Panc1 (cell line): Measurements from ENCODE around the gene YDJC. TPM values are rescaled to one million over a fixed set of nuclear protein-coding genes. Genes with fewer than 3 reads are reported as not detected.

Experiments used
- ATAC-seq: fragments of 200-7000 bp; cut with Tn5 transposase; 2 replicates; pipeline ENCODE4 v1.9.1; 2020; ENCODE audit warnings: mild to moderate bottlenecking, moderate library complexity
- BruUV-seq: library from RNA; stranded (reverse); fragments of 400-500 nt; replicated peaks from 2 replicates; lab custom pipeline; 2021; lab: Mats Ljungman, UMichigan
- CTCF ChIA-PET: fragments of 300-600 bp; sonication (Branson Sonifier 250); formaldehyde crosslinking; loops from one replicate; lab custom pipeline; 2022; ENCODE audit warnings: antibody characterized with exemption; lab: Charles Lee
- POLR2A ChIA-PET: fragments of 300-600 bp; sonication (Branson Sonifier 250); formaldehyde crosslinking; loops from one replicate; lab custom pipeline; 2022; ENCODE audit warnings: antibody characterized with exemption; lab: Charles Lee
- DNase-seq: peaks from one replicate; pipeline ENCODE4 v3.0.0-alpha.2; 2010; ENCODE audit warnings: low read depth, low spot score
- H3K27ac ChIP-seq: 2 replicates; pipeline ENCODE4 v1.5.1; 2011; ENCODE audit warnings: mild to moderate bottlenecking, low read length, inconsistent platforms
- H3K27me3 ChIP-seq: fragments of 200-500 bp; sonication (Bioruptor generic); 2 replicates; pipeline ENCODE4 v1.6.0; 2014; ENCODE audit warnings: low read length, inconsistent platforms; ENCODE audit not compliant: control insufficient read depth, insufficient read depth
- H3K36me3 ChIP-seq: fragments of 200-500 bp; sonication (Bioruptor generic); 2 replicates; pipeline ENCODE4 v1.5.1; 2014; ENCODE audit warnings: inconsistent platforms, mild to moderate bottlenecking, low read length, moderate library complexity; ENCODE audit not compliant: control insufficient read depth, insufficient read depth
- H3K4me1 ChIP-seq: 2 replicates; pipeline ENCODE4 v1.5.1; 2011; ENCODE audit warnings: inconsistent platforms, mild to moderate bottlenecking, low read length, moderate library complexity; ENCODE audit not compliant: control insufficient read depth, insufficient read depth
- H3K4me3 ChIP-seq, 2 experiments: 2 replicates each; pipeline ENCODE4 v1.5.1; 2011 to 2012; ENCODE audit warnings: low read depth in 2 of 2, low read length in 2 of 2, mild to moderate bottlenecking in 2 of 2, inconsistent platforms in 1 of 2, moderate library complexity in 1 of 2
- H3K9me3 ChIP-seq: fragments of 200-500 bp; sonication (Bioruptor generic); 2 replicates; pipeline ENCODE4 v1.5.1; 2014; ENCODE audit warnings: low read depth, mild to moderate bottlenecking, inconsistent platforms, low read length, moderate library complexity; ENCODE audit not compliant: control insufficient read depth, insufficient read depth
- CTCF ChIP-seq: fragments of 450-650 bp; IDR thresholded peaks from 2 replicates; pipeline ENCODE4 v1.5.1; 2017; ENCODE audit warnings: mild to moderate bottlenecking
- POLR2AphosphoS5 ChIP-seq: IDR thresholded peaks from 2 replicates; pipeline ENCODE4 v1.6.1; 2012; ENCODE audit warnings: mild to moderate bottlenecking, low read depth, low read length, moderate library complexity
- SIN3A ChIP-seq: IDR thresholded peaks from 2 replicates; pipeline ENCODE4 v1.6.1; 2012; ENCODE audit warnings: low read depth, mild to moderate bottlenecking, low read length, moderate library complexity, borderline replicate concordance; ENCODE audit not compliant: insufficient read depth
- TCF7L2 ChIP-seq: IDR thresholded peaks from 2 replicates; pipeline ENCODE4 v1.6.1; 2011; ENCODE audit warnings: mild to moderate bottlenecking, low read depth, low read length, inconsistent platforms
- in situ Hi-C: cut with HindIII; loops from 2 replicates; pipeline ENCODE4 v1.10.0; 2016; ENCODE audit warnings: low sequenced_read_pairs, low pct_unique_long_range_greater_than_20kb
- intact Hi-C: fragments of 100-400 bp; cut with micrococcal nuclease; formaldehyde crosslinking; loops from one replicate; pipeline ENCODE4 v1.10.0; 2022; ENCODE audit not compliant: unreplicated experiment
- total RNA-seq: library from RNA; stranded (reverse); gene quantifications from one replicate; pipeline ENCODE4 v1.2.1, GENCODE V29; 2021; ENCODE audit not compliant: unreplicated experiment
- TF ChIP-seq, protein P1 (sequence below), 2 experiments: IDR thresholded peaks; 2 replicates each; pipeline ENCODE4 v1.6.1; 2011 to 2012; ENCODE audit warnings: low read depth in 2 of 2, control low read depth in 1 of 2, low read length in 1 of 2, mild to moderate bottlenecking in 1 of 2, moderate library complexity in 1 of 2; ENCODE audit not compliant: insufficient read depth in 1 of 2

The YDJC gene
- total RNA-seq, 1 experiment from 2014 or later, result 60.6 TPM

- in situ Hi-C loops (no loop called here), intact Hi-C loops (loop anchor here (10.0 kb wide), 1 partner anchor 47 kb away; no protein-coding TSS in a partner anchor)
- H3K4me3 ChIP-seq, result peak within 1 kb of the TSS; percentile 69 to 74
- no peaks in the 10 kb centered on the region for H3K9me3 ChIP-seq
- POLR2A ChIA-PET, result interaction anchor here (0.6 kb wide), 1 partner anchor 207 kb away, joined by 3 read pairs; no protein-coding TSS in a partner anchor
- H3K4me1 ChIP-seq, result peaks cover 8% of the 10 kb centered on the region; the same call in 1 of the 2 replicates
- no peaks in the 10 kb centered on the region for H3K27me3 ChIP-seq
- H3K27ac ChIP-seq, result peak within 1 kb of the TSS; percentile 87
- DNase-seq, result no peak
- ATAC-seq, result peak; percentile 95
- peak; percentile 68 for TF ChIP-seq POLR2AphosphoS5
- TF ChIP-seq SIN3A, result 0 out of 2 replicates have a peak, but pooled peaks have one; percentile 47
- TF ChIP-seq, protein P1, sequence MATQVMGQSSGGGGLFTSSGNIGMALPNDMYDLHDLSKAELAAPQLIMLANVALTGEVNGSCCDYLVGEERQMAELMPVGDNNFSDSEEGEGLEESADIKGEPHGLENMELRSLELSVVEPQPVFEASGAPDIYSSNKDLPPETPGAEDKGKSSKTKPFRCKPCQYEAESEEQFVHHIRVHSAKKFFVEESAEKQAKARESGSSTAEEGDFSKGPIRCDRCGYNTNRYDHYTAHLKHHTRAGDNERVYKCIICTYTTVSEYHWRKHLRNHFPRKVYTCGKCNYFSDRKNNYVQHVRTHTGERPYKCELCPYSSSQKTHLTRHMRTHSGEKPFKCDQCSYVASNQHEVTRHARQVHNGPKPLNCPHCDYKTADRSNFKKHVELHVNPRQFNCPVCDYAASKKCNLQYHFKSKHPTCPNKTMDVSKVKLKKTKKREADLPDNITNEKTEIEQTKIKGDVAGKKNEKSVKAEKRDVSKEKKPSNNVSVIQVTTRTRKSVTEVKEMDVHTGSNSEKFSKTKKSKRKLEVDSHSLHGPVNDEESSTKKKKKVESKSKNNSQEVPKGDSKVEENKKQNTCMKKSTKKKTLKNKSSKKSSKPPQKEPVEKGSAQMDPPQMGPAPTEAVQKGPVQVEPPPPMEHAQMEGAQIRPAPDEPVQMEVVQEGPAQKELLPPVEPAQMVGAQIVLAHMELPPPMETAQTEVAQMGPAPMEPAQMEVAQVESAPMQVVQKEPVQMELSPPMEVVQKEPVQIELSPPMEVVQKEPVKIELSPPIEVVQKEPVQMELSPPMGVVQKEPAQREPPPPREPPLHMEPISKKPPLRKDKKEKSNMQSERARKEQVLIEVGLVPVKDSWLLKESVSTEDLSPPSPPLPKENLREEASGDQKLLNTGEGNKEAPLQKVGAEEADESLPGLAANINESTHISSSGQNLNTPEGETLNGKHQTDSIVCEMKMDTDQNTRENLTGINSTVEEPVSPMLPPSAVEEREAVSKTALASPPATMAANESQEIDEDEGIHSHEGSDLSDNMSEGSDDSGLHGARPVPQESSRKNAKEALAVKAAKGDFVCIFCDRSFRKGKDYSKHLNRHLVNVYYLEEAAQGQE (IDR thresholded peaks at IDR 0.05; ENCODE audit: insufficient read depth in 1 of 2, low read depth in 2 of 2, low read length in 1 of 2), result no peak
- TF ChIP-seq TCF7L2, result no peak
- peak; percentile 45 for TF ChIP-seq CTCF
- no peaks in the 10 kb centered on the region for H3K36me3 ChIP-seq
- CTCF ChIA-PET, result interaction anchor here (0.6 to 2.3 kb wide), 4 partner anchors 13 to 86 kb away, joined by 3 to 12 read pairs (median 5); no protein-coding TSS in a partner anchor
- no TSS peak for BruUV-seq
These were observed 12.2 kb upstream of the YDJC start, which contains the start of gene SDF2L1 for GRCh38 chr22:21641789-21642583. SDF2L1 (plus strand) TSS chr22:21642302; CDS start chr22:21642337, 35 bp downstream.

- H3K4me3 ChIP-seq, result peak overlapping the region; percentile 69 to 74
- no peaks in the 10 kb centered on the region for H3K9me3 ChIP-seq
- intact Hi-C loops, result loop anchor here (10.0 kb wide), 1 partner anchor 47 kb away; no protein-coding TSS in a partner anchor
- peak; percentile 67 for ATAC-seq
- POLR2A ChIA-PET, result interaction anchor here (0.6 kb wide), 1 partner anchor 208 kb away, joined by 3 read pairs; no protein-coding TSS in a partner anchor
- no peak for DNase-seq
- in situ Hi-C loops, result no loop called here
- no TSS peak for BruUV-seq
- CTCF ChIA-PET, result interaction anchor here (1.2 to 2.3 kb wide), 2 partner anchors 12 to 17 kb away, joined by 4 to 12 read pairs; no protein-coding TSS in a partner anchor
- H3K36me3 ChIP-seq, result no peaks in the 10 kb centered on the region
- peaks cover 8% of the 10 kb centered on the region; the same call in 1 of the 2 replicates for H3K4me1 ChIP-seq
- H3K27ac ChIP-seq, result peak overlapping the region; percentile 87
- TF ChIP-seq SIN3A (no peak), CTCF (peak; percentile 80; the same call in 1 of the 2 replicates), TCF7L2 (no peak)
- H3K27me3 ChIP-seq, result no peaks in the 10 kb centered on the region
These were observed 11.6 kb upstream of the YDJC start for GRCh38 chr22:21641417-21641788.
